Erythroblast (primary cell): ENCODE data around the gene MIB1.

Experiments used
- GATA1 ChIP-seq: IDR thresholded peaks from 2 replicates; pipeline ENCODE4 v1.6.1; 2011; ENCODE audit warnings: low read depth, mild to moderate bottlenecking, control low read depth, low read length, moderate library complexity
- POLR2A ChIP-seq: IDR thresholded peaks from 2 replicates; pipeline ENCODE4 v1.6.1; 2011; ENCODE audit warnings: mild to moderate bottlenecking, low read length

DNA sequence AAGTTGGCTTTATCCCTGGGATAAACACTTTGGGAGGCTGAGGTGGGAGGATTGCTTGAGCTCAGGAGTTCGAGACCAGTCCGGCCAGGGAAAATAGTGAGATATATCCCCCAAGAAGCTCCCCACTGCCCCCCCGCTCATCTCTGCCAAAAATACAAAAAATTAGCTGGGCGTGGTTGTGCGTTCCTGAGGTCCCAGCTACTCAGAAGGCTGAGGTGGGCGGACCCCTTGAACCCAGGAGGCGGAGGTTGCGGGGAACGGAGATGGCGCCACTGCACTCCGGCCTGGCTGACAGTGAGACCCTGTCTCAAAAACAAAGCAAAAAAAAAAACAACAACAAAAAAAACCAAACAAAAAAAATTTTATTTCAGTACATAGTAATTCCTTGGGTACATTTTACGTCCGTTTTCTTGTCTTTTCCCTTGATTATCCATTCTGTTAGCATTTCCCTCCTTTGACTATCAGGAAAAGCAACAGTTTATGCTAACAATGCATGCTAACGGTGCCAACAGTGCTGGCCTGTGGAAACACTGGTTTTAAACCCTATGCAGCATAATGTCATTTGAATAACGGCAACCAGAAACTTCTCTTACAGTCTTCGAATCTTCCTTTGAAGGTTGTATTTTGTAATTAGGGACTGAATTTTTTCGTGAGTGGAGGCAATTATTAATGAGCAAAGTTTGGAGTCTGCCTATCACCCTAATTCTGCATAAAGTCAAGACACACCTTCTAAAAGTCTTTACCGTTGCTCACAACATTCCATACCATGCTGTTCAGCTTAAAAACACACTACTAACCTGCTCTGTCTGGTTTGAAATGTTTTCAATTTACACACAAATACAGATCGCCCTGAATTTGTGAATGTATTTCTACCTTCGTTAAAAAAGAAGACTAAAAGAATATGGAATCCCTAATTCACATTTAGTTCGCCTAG lies 721 bp upstream of the MIB1 start:
- no peak for TF ChIP-seq POLR2A
- TF ChIP-seq GATA1: no peak
